ENCODE data around the gene TBL3.

TBL3 gene

GRCh38 chr16:1964506-1965395 is 7.1 kb upstream of the TBL3 start, which contains the start of gene RPS2:
Gene RPS2 (minus strand): TSS chr16:1964826. CDS start chr16:1964625, 201 bp downstream.
- DNase-seq (ENCODE audit: low spot score), result peak; percentile 99

- DNase-seq (ENCODE audit: low spot score), result no peak
These were observed 6.4 kb upstream of the TBL3 start for GRCh38 chr16:1965396-1966001.

GRCh38 chr16:1966460-1966859 is 5.4 kb upstream of the TBL3 start, which contains the start of gene RNF151:
Gene RNF151 (plus strand): TSS chr16:1966856. CDS start chr16:1966882, 26 bp downstream.
- DNase-seq (ENCODE audit: low spot score), result no peak

GRCh38 chr16:1968146-1968953 is 3.5 kb upstream of the TBL3 start:
- DNase-seq (ENCODE audit: low spot score), result no peak

- no peak for DNase-seq (ENCODE audit: low spot score)
These were observed 631 bp downstream of the TBL3 start for GRCh38 chr16:1972490-1972877.

GRCh38 chr16:1973461-1974156 is 1.8 kb downstream of the TBL3 start:
- DNase-seq (ENCODE audit: low spot score), result no peak

GRCh38 chr16:1974157-1975070 is 2.6 kb downstream of the TBL3 start:
- DNase-seq (ENCODE audit: low spot score), result no peak

- no peak for DNase-seq (ENCODE audit: low spot score)
These were observed 3.8 kb downstream of the TBL3 start for GRCh38 chr16:1975432-1976215.

- DNase-seq (ENCODE audit: low spot score), result no peak
These were observed 4.3 kb downstream of the TBL3 start for GRCh38 chr16:1976216-1976520.

- no peak for DNase-seq (ENCODE audit: low spot score)
These were observed 5.4 kb downstream of the TBL3 start for GRCh38 chr16:1976951-1977874.

- no peak for DNase-seq (ENCODE audit: low spot score)
These were observed 6.0 kb downstream of the TBL3 start for GRCh38 chr16:1977875-1978268.

- no peak for DNase-seq (ENCODE audit: low spot score)
These were observed 6.7 kb downstream of the TBL3 start for GRCh38 chr16:1978476-1979120.

GRCh38 chr16:1979271-1980029 is 7.6 kb downstream of the TBL3 start:
- DNase-seq (ENCODE audit: low spot score), result peak; percentile 64

GRCh38 chr16:1980030-1980769 is 8.3 kb downstream of the TBL3 start:
- no peak for DNase-seq (ENCODE audit: low spot score)

- no peak for DNase-seq (ENCODE audit: low spot score)
These were observed 8.9 kb downstream of the TBL3 start for GRCh38 chr16:1980770-1981087.

- DNase-seq (ENCODE audit: low spot score), result no peak
These were observed 9.6 kb downstream of the TBL3 start, which contains the start of gene NOXO1 for GRCh38 chr16:1981398-1981836. Gene NOXO1 (minus strand): TSS chr16:1981469. CDS start chr16:1981179, 290 bp downstream.

- no peak for DNase-seq (ENCODE audit: low spot score)
These were observed 10.2 kb downstream of the TBL3 start for GRCh38 chr16:1982013-1982433.

All from ecto neural progenitor cell (in vitro differentiated cells).